ENCODE data around the gene TNFRSF11A.

- TF ChIP-seq EZH2 (IDR thresholded peaks at IDR 0.05) (no peak), POLR2AphosphoS5 (IDR thresholded peaks at IDR 0.05; ENCODE audit: borderline replicate concordance, low read depth, low read length) (no peak), FOXP2 (optimal IDR thresholded peaks at IDR 0.05; ENCODE audit: control extremely low read depth, extremely low read length, insufficient read depth) (no peak)
Observed at GRCh38 chr18:62357079-62357719, 32.1 kb downstream of the TNFRSF11A start.
